Mesendoderm (in vitro differentiated cells): Measurements from ENCODE around the gene ZNF281.

Source experiments
- DNase-seq: peaks from one replicate; pipeline ENCODE4 v3.0.0; 2013
- H2AK5ac ChIP-seq: 2 replicates; pipeline ENCODE4 v1.6.1; 2013; ENCODE audit warnings: low read length, inconsistent platforms
- H2BK120ac ChIP-seq: 2 replicates; pipeline ENCODE4 v1.6.1; 2013; ENCODE audit warnings: low read depth, mild to moderate bottlenecking, low read length, moderate library complexity, mixed read lengths
- H2BK15ac ChIP-seq: replicated peaks from 2 replicates; pipeline ENCODE4 v1.6.1; 2013; ENCODE audit warnings: low read depth, mild to moderate bottlenecking, moderate library complexity
- H2BK5ac ChIP-seq: 2 replicates; pipeline ENCODE4 v1.6.1; 2013; ENCODE audit warnings: low read length, inconsistent platforms
- H3K18ac ChIP-seq: 2 replicates; pipeline ENCODE4 v1.6.1; 2013; ENCODE audit warnings: mild to moderate bottlenecking, low read length, mixed read lengths
- H3K23ac ChIP-seq: one replicate; pipeline ENCODE4 v1.6.1; 2013; ENCODE audit warnings: low read length
- H3K27ac ChIP-seq: 2 replicates; pipeline ENCODE4 v1.5.1; 2013; ENCODE audit warnings: low read depth, mild to moderate bottlenecking, inconsistent platforms, low read length, moderate library complexity
- H3K27me3 ChIP-seq: 2 replicates; pipeline ENCODE4 v1.6.1; 2013; ENCODE audit warnings: low read length, control low read depth, mild to moderate bottlenecking, inconsistent platforms; ENCODE audit not compliant: insufficient read depth, poor library complexity
- H3K36me3 ChIP-seq: 2 replicates; pipeline ENCODE4 v1.6.1; 2013; ENCODE audit warnings: low read length, inconsistent platforms; ENCODE audit not compliant: control insufficient read depth, insufficient read depth
- H3K4ac ChIP-seq: one replicate; pipeline ENCODE4 v1.6.1; 2013; ENCODE audit warnings: low read depth, mild to moderate bottlenecking, low read length, moderate library complexity
- H3K4me1 ChIP-seq: 2 replicates; pipeline ENCODE4 v1.6.1; 2013; ENCODE audit warnings: low read depth, low read length, inconsistent platforms; ENCODE audit not compliant: control insufficient read depth
- H3K4me2 ChIP-seq: 2 replicates; pipeline ENCODE4 v1.6.1; 2013; ENCODE audit warnings: low read length
- H3K4me3 ChIP-seq: 2 replicates; pipeline ENCODE4 v1.5.1; 2013; ENCODE audit warnings: mild to moderate bottlenecking, low read length
- H3K56ac ChIP-seq: one replicate; pipeline ENCODE4 v1.6.1; 2013; ENCODE audit warnings: low read length
- H3K79me1 ChIP-seq: 2 replicates; pipeline ENCODE4 v1.6.1; 2013; ENCODE audit warnings: low read length, inconsistent platforms
- H3K79me2 ChIP-seq: 2 replicates; pipeline ENCODE4 v1.6.1; 2013; ENCODE audit warnings: mild to moderate bottlenecking, low read length; ENCODE audit not compliant: control insufficient read depth, insufficient read depth
- H3K9ac ChIP-seq: 2 replicates; pipeline ENCODE4 v1.6.1; 2013; ENCODE audit warnings: low read length, inconsistent platforms
- H4K5ac ChIP-seq: one replicate; pipeline ENCODE4 v1.6.1; 2013; ENCODE audit warnings: low read length
- H4K8ac ChIP-seq: one replicate; pipeline ENCODE4 v1.6.1; 2013; ENCODE audit warnings: low read depth, mild to moderate bottlenecking, control low read depth, low read length, moderate library complexity
- WGBS: extraction: QIAGEN DNeasy Blood & Tissue Kit; methylation state at CpG from one replicate; pipeline ENCODE4 v1.1.7; 2013; ENCODE audit warnings: low lambda C conversion rate, missing lambda C conversion rate; ENCODE audit not compliant: insufficient coverage; ENCODE audit errors: extremely low coverage; 5-methylcytosine and 5-hydroxymethylcytosine counted together

Gene ZNF281

DNA sequence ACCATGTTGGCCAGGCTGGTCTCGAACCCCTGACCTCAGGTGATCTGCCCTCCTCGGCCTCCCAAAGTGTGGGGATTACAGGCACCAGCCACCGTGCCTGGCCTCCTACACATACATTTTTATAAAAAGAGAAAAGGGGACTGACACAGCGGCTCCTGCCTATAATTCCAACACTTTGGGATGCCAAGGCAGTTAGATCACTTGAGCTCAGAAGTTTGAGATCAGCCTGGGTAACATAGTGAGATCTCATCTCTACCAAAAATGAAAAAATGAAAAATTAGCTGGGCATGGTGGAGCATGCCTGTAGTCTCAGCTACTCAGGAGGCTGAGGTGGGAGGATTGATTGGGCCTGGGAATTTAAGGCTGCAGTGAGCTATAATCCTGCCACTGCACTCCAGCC is 23.4 kb downstream of the ZNF281 start:
- no peaks in the 10 kb centered on the region for H3K27me3 ChIP-seq
- H3K23ac ChIP-seq: no peak overlapping the region
- H2BK120ac ChIP-seq: no peak overlapping the region
- no peak for DNase-seq
- no peak overlapping the region for H3K4me2 ChIP-seq
- H3K4me3 ChIP-seq: no peak overlapping the region
- H3K18ac ChIP-seq: no peak overlapping the region
- no peak overlapping the region for H2BK5ac ChIP-seq
- no peaks in the 10 kb centered on the region for H3K36me3 ChIP-seq
- no peak overlapping the region for H3K56ac ChIP-seq
- H3K79me2 ChIP-seq: no peaks in the 10 kb centered on the region
- no CpG with 5 or more reads among the region's 4 CpGs for WGBS
- no peak overlapping the region for H4K8ac ChIP-seq
- no peak overlapping the region for H3K27ac ChIP-seq
- H3K9ac ChIP-seq: no peak overlapping the region
- H3K79me1 ChIP-seq: no peaks in the 10 kb centered on the region
- H3K4ac ChIP-seq: no peak overlapping the region
- no peak overlapping the region for H4K5ac ChIP-seq
- no peak overlapping the region for H2BK15ac ChIP-seq
- no peak overlapping the region for H2AK5ac ChIP-seq
- H3K4me1 ChIP-seq: no peaks in the 10 kb centered on the region

DNA sequence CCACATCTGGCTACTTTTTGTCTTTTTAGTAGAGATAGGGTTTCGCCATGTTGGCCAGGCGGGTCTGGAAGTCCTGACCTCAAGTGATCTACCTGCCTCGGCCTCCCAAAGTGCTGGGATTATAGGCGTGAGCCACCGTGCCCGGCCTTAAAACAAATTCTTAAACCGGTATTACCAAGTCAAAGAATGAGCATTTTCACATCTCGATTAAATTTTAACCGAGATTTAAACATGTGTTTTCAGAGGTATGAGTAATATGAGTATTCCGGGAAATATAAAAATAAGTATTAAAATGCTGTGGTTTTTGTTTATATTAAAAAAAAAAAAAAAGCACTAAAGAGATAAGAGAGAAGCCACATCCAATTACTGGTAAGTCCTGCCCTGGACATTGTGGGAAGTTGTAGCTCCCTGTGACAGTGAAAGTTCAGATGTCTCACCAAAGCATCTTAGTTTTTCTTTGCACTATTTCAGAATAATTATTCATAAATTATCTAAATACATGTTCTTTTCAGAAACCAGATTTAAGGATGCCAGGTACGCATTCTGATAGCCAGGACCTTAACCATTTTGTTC is 24.9 kb downstream of the ZNF281 start:
- no peak overlapping the region for H4K5ac ChIP-seq
- no peaks in the 10 kb centered on the region for H3K4me1 ChIP-seq
- no peaks in the 10 kb centered on the region for H3K36me3 ChIP-seq
- no peak overlapping the region for H3K23ac ChIP-seq
- WGBS: 100% methylated on average over 1 of the region's 11 CpGs
- H3K18ac ChIP-seq: no peak overlapping the region
- no peak overlapping the region for H3K9ac ChIP-seq
- no peaks in the 10 kb centered on the region for H3K79me2 ChIP-seq
- no peak overlapping the region for H3K4me3 ChIP-seq
- no peak overlapping the region for H3K4ac ChIP-seq
- no peak overlapping the region for H3K4me2 ChIP-seq
- H3K56ac ChIP-seq: no peak overlapping the region
- no peak for DNase-seq
- no peak overlapping the region for H2BK15ac ChIP-seq
- H4K8ac ChIP-seq: no peak overlapping the region
- H2BK120ac ChIP-seq: no peak overlapping the region
- no peak overlapping the region for H2AK5ac ChIP-seq
- H3K79me1 ChIP-seq: no peaks in the 10 kb centered on the region
- H3K27ac ChIP-seq: no peak overlapping the region
- H3K27me3 ChIP-seq: no peaks in the 10 kb centered on the region
- H2BK5ac ChIP-seq: no peak overlapping the region

GRCh38 chr1:200381256-200381984 is 28.4 kb downstream of the ZNF281 start:
- Histone ChIP-seq H3K36me3 (no peaks in the 10 kb centered on the region), H3K27me3 (no peaks in the 10 kb centered on the region), H3K27ac (no peak overlapping the region), H3K4ac (no peak overlapping the region), H3K18ac (no peak overlapping the region), H3K56ac (no peak overlapping the region), H3K23ac (no peak overlapping the region), H2BK120ac (no peak overlapping the region), H4K8ac (no peak overlapping the region), H4K5ac (no peak overlapping the region), H3K4me3 (no peak overlapping the region), H3K4me1 (no peaks in the 10 kb centered on the region), H3K4me2 (no peak overlapping the region), H3K79me1 (no peaks in the 10 kb centered on the region), H2AK5ac (no peak overlapping the region), H2BK15ac (no peak overlapping the region), H3K9ac (no peak overlapping the region), H2BK5ac (no peak overlapping the region), H3K79me2 (no peaks in the 10 kb centered on the region)
- WGBS: no CpG with 5 or more reads among the region's 8 CpGs
- no peak for DNase-seq

DNA sequence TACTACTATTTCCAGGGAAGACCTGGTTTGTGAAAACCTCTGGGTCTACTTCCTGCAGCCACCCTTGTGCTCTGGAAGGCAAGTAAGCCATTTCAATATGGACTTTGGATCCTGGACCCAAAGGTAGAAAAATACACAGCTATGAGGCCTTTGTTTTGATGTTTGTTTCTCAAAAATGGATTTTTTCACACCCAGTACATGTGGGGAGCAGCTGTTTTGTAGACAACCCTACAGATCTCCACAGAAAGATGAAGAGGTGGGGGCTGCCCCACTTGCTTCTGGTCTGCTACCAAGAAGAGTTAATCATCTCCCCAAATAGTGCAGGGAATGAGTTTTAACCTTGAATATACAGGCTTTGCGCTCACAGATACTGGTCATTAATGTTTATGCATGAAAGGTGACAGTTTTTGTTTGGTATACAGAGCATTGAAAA is 29.2 kb downstream of the ZNF281 start:
- Histone ChIP-seq H3K27me3 (no peaks in the 10 kb centered on the region), H2AK5ac (no peak overlapping the region), H3K4me2 (no peak overlapping the region), H3K18ac (no peak overlapping the region), H3K23ac (no peak overlapping the region), H3K56ac (no peak overlapping the region), H2BK15ac (no peak overlapping the region), H3K4me1 (no peaks in the 10 kb centered on the region), H3K36me3 (no peaks in the 10 kb centered on the region), H4K8ac (no peak overlapping the region), H3K27ac (no peak overlapping the region), H3K79me1 (no peaks in the 10 kb centered on the region), H3K79me2 (no peaks in the 10 kb centered on the region), H3K4me3 (no peak overlapping the region), H4K5ac (no peak overlapping the region), H3K4ac (no peak overlapping the region), H2BK120ac (no peak overlapping the region), H2BK5ac (no peak overlapping the region), H3K9ac (no peak overlapping the region)
- DNase-seq: no peak
- WGBS: no CpG with 5 or more reads among the region's 1 CpG

- no peak overlapping the region for H2AK5ac ChIP-seq
- WGBS: no CpG with 5 or more reads among the region's 3 CpGs
- no peaks in the 10 kb centered on the region for H3K36me3 ChIP-seq
- no peak overlapping the region for H3K27ac ChIP-seq
- H4K8ac ChIP-seq: no peak overlapping the region
- no peak for DNase-seq
- no peak overlapping the region for H3K9ac ChIP-seq
- peaks cover under 1% of the 10 kb centered on the region for H3K4me1 ChIP-seq
- no peaks in the 10 kb centered on the region for H3K27me3 ChIP-seq
- no peaks in the 10 kb centered on the region for H3K79me2 ChIP-seq
- H3K18ac ChIP-seq: no peak overlapping the region
- no peak overlapping the region for H2BK120ac ChIP-seq
- no peak overlapping the region for H2BK5ac ChIP-seq
- no peak overlapping the region for H3K23ac ChIP-seq
- H2BK15ac ChIP-seq: no peak overlapping the region
- no peak overlapping the region for H3K4me2 ChIP-seq
- no peaks in the 10 kb centered on the region for H3K79me1 ChIP-seq
- H3K4ac ChIP-seq: no peak overlapping the region
- H3K4me3 ChIP-seq: no peak overlapping the region
- no peak overlapping the region for H3K56ac ChIP-seq
- H4K5ac ChIP-seq: no peak overlapping the region
These were observed 29.8 kb downstream of the ZNF281 start for GRCh38 chr1:200379940-200380588.
